Esophagus (tissue), 2 donors: ENCODE results near the gene PILRA. TPM values are rescaled to one million over a fixed set of nuclear protein-coding genes. Genes with fewer than 3 reads are reported as not detected.

Experiments used
- H3K27ac ChIP-seq, 2 donors: one replicate each; pipeline ENCODE4 v1.5.1; 2013; ENCODE audit warnings: low read depth in 2 of 2, mild to moderate bottlenecking in 2 of 2, inconsistent platforms in 1 of 2, low read length in 1 of 2, moderate library complexity in 1 of 2
- H3K27me3 ChIP-seq, 2 donors: one replicate each; pipeline ENCODE4 v1.6.1; 2013; ENCODE audit warnings: low read length in 2 of 2, control low read depth in 1 of 2, mild to moderate bottlenecking in 1 of 2; ENCODE audit not compliant: insufficient read depth in 2 of 2, control insufficient read depth in 1 of 2
- H3K36me3 ChIP-seq, 2 donors: one replicate each; pipeline ENCODE4 v1.6.1; 2013; ENCODE audit warnings: low read length in 1 of 2; ENCODE audit not compliant: control insufficient read depth in 2 of 2, insufficient read depth in 2 of 2
- H3K4me1 ChIP-seq, 2 donors: one replicate each; pipeline ENCODE4 v1.6.1; 2013; ENCODE audit warnings: low read length in 1 of 2; ENCODE audit not compliant: control insufficient read depth in 2 of 2, insufficient read depth in 2 of 2
- H3K4me3 ChIP-seq, 2 donors: one replicate each; pipeline ENCODE4 v1.5.1; 2013; ENCODE audit warnings: low read length in 2 of 2, mild to moderate bottlenecking in 2 of 2, low read depth in 1 of 2, moderate library complexity in 1 of 2
- H3K9me3 ChIP-seq, 2 donors: one replicate each; pipeline ENCODE4 v1.6.1; 2013; ENCODE audit warnings: mild to moderate bottlenecking in 2 of 2, low read depth in 1 of 2, low read length in 1 of 2, moderate library complexity in 1 of 2; ENCODE audit not compliant: control insufficient read depth in 2 of 2, insufficient read depth in 1 of 2
- WGBS, 2 donors: extraction: QIAGEN DNeasy Blood & Tissue Kit; methylation state at CpG; one replicate each; pipeline ENCODE4 v1.1.7; 2013; 5-methylcytosine and 5-hydroxymethylcytosine counted together
- polyA plus RNA-seq, 2 donors: library from polyadenylated mRNA; stranded (reverse); fragments of 200-250 nt; gene quantifications; one replicate each; pipeline ENCODE4 v1.2.3, GENCODE V29; 2013
- donor health status: healthy with polysubstance abuse.
- donor health status: Bipolar disorder and iron deficiency.

Gene PILRA
- polyA plus RNA-seq, 2 donors, result 0.85 to 1.7 TPM

GRCh38 chr7:100429637-100430492, 56.6 kb downstream of the PILRA start, which contains the start of gene MEPCE:
MEPCE (plus strand) TSS chr7:100429831; CDS start chr7:100430019, 188 bp downstream.
- H3K9me3 ChIP-seq, result no peaks in the 10 kb centered on the region
- H3K27ac ChIP-seq, result peak within 1 kb of the TSS; percentile 95 to 100
- no peaks in the 10 kb centered on the region for H3K27me3 ChIP-seq
- peaks cover 5 to 14% of the 10 kb centered on the region in 2 donors for H3K36me3 ChIP-seq
- H3K4me1 ChIP-seq, result peaks cover 11 to 18% of the 10 kb centered on the region in 2 donors
- WGBS, 2 donors, result 0% methylated on average over 77 to 95 of the region's 95 CpGs
- H3K4me3 ChIP-seq, result peak within 1 kb of the TSS; percentile 84 to 90

GRCh38 chr7:100430493-100431285, 57.4 kb downstream of the PILRA start:
- 20 to 23% methylated on average over 29 to 31 of the region's 31 CpGs for WGBS, 2 donors
- H3K27ac ChIP-seq, result peak overlapping the region; percentile 95 to 100
- H3K9me3 ChIP-seq, result no peaks in the 10 kb centered on the region
- H3K36me3 ChIP-seq, result peaks cover 5 to 14% of the 10 kb centered on the region in 2 donors
- H3K4me3 ChIP-seq, result peak overlapping the region; percentile 84 to 90
- no peaks in the 10 kb centered on the region for H3K27me3 ChIP-seq
- peaks cover 11 to 23% of the 10 kb centered on the region in 2 donors for H3K4me1 ChIP-seq

- peaks cover 5 to 14% of the 10 kb centered on the region in 2 donors for H3K36me3 ChIP-seq
- no peaks in the 10 kb centered on the region for H3K27me3 ChIP-seq
- H3K9me3 ChIP-seq, result no peaks in the 10 kb centered on the region
- peaks cover 11 to 23% of the 10 kb centered on the region in 2 donors for H3K4me1 ChIP-seq
- no peak overlapping the region for H3K4me3 ChIP-seq
- WGBS, 2 donors, result 86 to 89% methylated on average over 23 of the region's 23 CpGs
- H3K27ac ChIP-seq, result peak overlapping the region in 1 of 2 donors; percentile 47
These were observed 58.0 kb downstream of the PILRA start for GRCh38 chr7:100431286-100431735.

- no peak overlapping the region for H3K4me3 ChIP-seq
These were observed 58.8 kb downstream of the PILRA start for GRCh38 chr7:100432053-100432452.

GRCh38 chr7:100432621-100433275, 59.5 kb downstream of the PILRA start:
- Histone ChIP-seq H3K27ac (peak overlapping the region in 1 of 2 donors; percentile 47), H3K4me1 (peaks cover 11 to 23% of the 10 kb centered on the region in 2 donors), H3K36me3 (peaks cover 5 to 14% of the 10 kb centered on the region in 2 donors), H3K9me3 (no peaks in the 10 kb centered on the region), H3K4me3 (no peak overlapping the region), H3K27me3 (no peaks in the 10 kb centered on the region)
- WGBS, 2 donors, result 74 to 76% methylated on average over 21 of the region's 21 CpGs

More at GRCh38 chr7:100432053-100432452, 58.8 kb downstream of the PILRA start:
- WGBS, 2 donors, result 67 to 72% methylated on average over 4 of the region's 4 CpGs
- Histone ChIP-seq H3K27ac (peak overlapping the region in 1 of 2 donors; percentile 47), H3K4me1 (peaks cover 11 to 23% of the 10 kb centered on the region in 2 donors), H3K9me3 (no peaks in the 10 kb centered on the region), H3K27me3 (no peaks in the 10 kb centered on the region), H3K36me3 (peaks cover 5 to 14% of the 10 kb centered on the region in 2 donors)

- Histone ChIP-seq H3K27me3 (no peaks in the 10 kb centered on the region), H3K4me3 (no peak overlapping the region), H3K27ac (no peak overlapping the region), H3K9me3 (no peaks in the 10 kb centered on the region), H3K4me1 (peaks cover 11 to 20% of the 10 kb centered on the region in 2 donors), H3K36me3 (peaks cover 5 to 14% of the 10 kb centered on the region in 2 donors)
- WGBS, 2 donors, result 60 to 76% methylated on average over 4 of the region's 4 CpGs
These were observed 59.9 kb downstream of the PILRA start for GRCh38 chr7:100433276-100433591.

GRCh38 chr7:100433592-100434296, 60.5 kb downstream of the PILRA start:
- Histone ChIP-seq H3K9me3 (no peaks in the 10 kb centered on the region), H3K36me3 (peaks cover 5 to 14% of the 10 kb centered on the region in 2 donors), H3K4me1 (peaks cover 11 to 20% of the 10 kb centered on the region in 2 donors), H3K27ac (peak overlapping the region in 1 of 2 donors; percentile 24), H3K27me3 (no peaks in the 10 kb centered on the region), H3K4me3 (no peak overlapping the region)
- WGBS, 2 donors, result 74 to 78% methylated on average over 10 of the region's 10 CpGs

- H3K4me3 ChIP-seq, result peak overlapping the region in 1 of 2 donors; percentile 98
These were observed 61.2 kb downstream of the PILRA start for GRCh38 chr7:100434297-100435144.

More at GRCh38 chr7:100434297-100435144, 61.2 kb downstream of the PILRA start:
- 75% methylated on average over 22 of the region's 22 CpGs for WGBS, 2 donors
- H3K27me3 ChIP-seq, result no peaks in the 10 kb centered on the region
- H3K4me1 ChIP-seq, result peaks cover 11 to 20% of the 10 kb centered on the region in 2 donors
- H3K9me3 ChIP-seq, result no peaks in the 10 kb centered on the region
- peaks cover 5 to 14% of the 10 kb centered on the region in 2 donors for H3K36me3 ChIP-seq
- H3K27ac ChIP-seq, result peak overlapping the region; percentile 47 to 97
